Measurements from ENCODE around the gene LRCH1.

The LRCH1 gene

GRCh38 chr13:46617885-46618284, 64.9 kb downstream of the LRCH1 start:
- no peak for DNase-seq

GRCh38 chr13:46618694-46619254, 65.8 kb downstream of the LRCH1 start:
- DNase-seq: no peak

GRCh38 chr13:46620029-46620428, 67.1 kb downstream of the LRCH1 start:
- DNase-seq: no peak

GRCh38 chr13:46620471-46620870, 67.5 kb downstream of the LRCH1 start:
- no peak for DNase-seq

- DNase-seq: no peak
Measured at GRCh38 chr13:46621133-46621532, 68.2 kb downstream of the LRCH1 start.

- DNase-seq: no peak
Measured at GRCh38 chr13:46621792-46622629, 69.0 kb downstream of the LRCH1 start.

GRCh38 chr13:46622630-46623256, 69.8 kb downstream of the LRCH1 start:
- no peak for DNase-seq

GRCh38 chr13:46624353-46624752, 71.4 kb downstream of the LRCH1 start:
- no peak for DNase-seq

- no peak for DNase-seq
Measured at GRCh38 chr13:46624821-46625220, 71.9 kb downstream of the LRCH1 start.

- no peak for DNase-seq
Measured at GRCh38 chr13:46627462-46627861, 74.5 kb downstream of the LRCH1 start.

GRCh38 chr13:46628622-46629365, 75.8 kb downstream of the LRCH1 start:
- no peak for DNase-seq

GRCh38 chr13:46629811-46630413, 76.9 kb downstream of the LRCH1 start:
- DNase-seq: no peak

GRCh38 chr13:46630431-46631178, 77.6 kb downstream of the LRCH1 start:
- no peak for DNase-seq

- no peak for DNase-seq
Measured at GRCh38 chr13:46631179-46631542, 78.2 kb downstream of the LRCH1 start.

GRCh38 chr13:46632176-46632575, 79.2 kb downstream of the LRCH1 start:
- DNase-seq: no peak

GRCh38 chr13:46633416-46633815, 80.4 kb downstream of the LRCH1 start:
- no peak for DNase-seq

GRCh38 chr13:46636451-46636850, 83.5 kb downstream of the LRCH1 start:
- DNase-seq: no peak

GRCh38 chr13:46637213-46637612, 84.2 kb downstream of the LRCH1 start:
- no peak for DNase-seq

- DNase-seq: no peak
Measured at GRCh38 chr13:46638262-46638661, 85.3 kb downstream of the LRCH1 start.

GRCh38 chr13:46639033-46639981, 86.3 kb downstream of the LRCH1 start:
- DNase-seq: no peak

GRCh38 chr13:46640843-46641242, 87.9 kb downstream of the LRCH1 start:
- DNase-seq: no peak

Measured in stimulated activated CD4-positive, alpha-beta T cell treated with anti-CD3 and anti-CD28 coated beads, Interleukin-2, amount 100 ng/mL, for 24 hours (primary cell).